GM12878 (cell line): ENCODE measurements around the gene PSMD11. TPM values are rescaled to one million over a fixed set of nuclear protein-coding genes. Genes with fewer than 3 reads are reported as not detected.

Experiments used
- BACH1 ChIP-seq: fragments of 450-650 bp; IDR thresholded peaks from 2 replicates; pipeline ENCODE4 v1.6.1; 2017; ENCODE audit warnings: mild to moderate bottlenecking, borderline replicate concordance
- CREB1 ChIP-seq: IDR thresholded peaks from 2 replicates; pipeline ENCODE4 v1.6.1; 2012; ENCODE audit warnings: low read depth, mild to moderate bottlenecking, inconsistent platforms
- E2F8 ChIP-seq: fragments of 450-650 bp; IDR thresholded peaks from 2 replicates; pipeline ENCODE4 v1.6.1; 2018; ENCODE audit warnings: mild to moderate bottlenecking, low read depth, moderate library complexity; ENCODE audit not compliant: partially characterized antibody
- ETV6 ChIP-seq, 2 experiments: fragments of 450-650 bp in 1 of 2; IDR thresholded peaks in 1 of 2; conservative IDR thresholded peaks in 1 of 2; 2 replicates each; pipeline ENCODE4 v1.6.1; 2014; ENCODE audit warnings: antibody characterized with exemption in 1 of 2, borderline replicate concordance in 1 of 2, low read depth in 1 of 2, mild to moderate bottlenecking in 1 of 2, moderate library complexity in 1 of 2
- FOXM1 ChIP-seq: IDR thresholded peaks from 2 replicates; pipeline ENCODE4 v1.6.1; 2012; ENCODE audit warnings: low read depth, mild to moderate bottlenecking, inconsistent platforms, low read length, moderate library complexity
- IKZF1 ChIP-seq: fragments of 450-650 bp; conservative IDR thresholded peaks from 2 replicates; pipeline ENCODE4 v1.6.1; 2017; ENCODE audit warnings: antibody characterized with exemption, mild to moderate bottlenecking
- IKZF2 ChIP-seq, 2 experiments: fragments of 450-650 bp; IDR thresholded peaks; 2 replicates each; pipeline ENCODE4 v1.6.1; 2017; ENCODE audit warnings: mild to moderate bottlenecking in 2 of 2, moderate library complexity in 2 of 2
- KLF5 ChIP-seq: fragments of 450-650 bp; IDR thresholded peaks from 2 replicates; pipeline ENCODE4 v1.6.1; 2014; ENCODE audit warnings: mild to moderate bottlenecking; ENCODE audit not compliant: partially characterized antibody
- NFIC ChIP-seq: IDR thresholded peaks from 2 replicates; pipeline ENCODE4 v1.6.1; 2012; ENCODE audit warnings: low read depth, mild to moderate bottlenecking, inconsistent platforms, low read length, moderate library complexity
- NKRF ChIP-seq: fragments of 450-650 bp; conservative IDR thresholded peaks from 2 replicates; pipeline ENCODE4 v1.6.1; 2017; ENCODE audit warnings: mild to moderate bottlenecking, moderate library complexity
- NR2F1 ChIP-seq: fragments of 450-650 bp; conservative IDR thresholded peaks from 2 replicates; pipeline ENCODE4 v1.6.1; 2017; ENCODE audit warnings: mild to moderate bottlenecking
- REST ChIP-seq: IDR thresholded peaks from 2 replicates; pipeline ENCODE4 v1.6.1; 2012; ENCODE audit warnings: mild to moderate bottlenecking, low read depth, low read length
- SIN3A ChIP-seq: IDR thresholded peaks from 2 replicates; pipeline ENCODE4 v1.6.1; 2012; ENCODE audit warnings: low read depth, low read length, improper control_type of control experiment
- SUZ12 ChIP-seq: fragments of 200-600 bp; sonication (generic); IDR thresholded peaks from one replicate; pipeline ENCODE4 v1.6.1; 2018; ENCODE audit warnings: antibody characterized with exemption, mild to moderate bottlenecking; ENCODE audit not compliant: unreplicated experiment
- WRNIP1 ChIP-seq: IDR thresholded peaks from 2 replicates; pipeline ENCODE4 v1.6.1; 2011; ENCODE audit warnings: low read depth, low read length, improper control_type of control experiment, borderline replicate concordance
- ZBTB40 ChIP-seq: fragments of 450-650 bp; IDR thresholded peaks from 2 replicates; pipeline ENCODE4 v1.6.1; 2016; ENCODE audit warnings: mild to moderate bottlenecking, moderate library complexity, borderline replicate concordance
- ZSCAN29 ChIP-seq: fragments of 450-650 bp; IDR thresholded peaks from 2 replicates; pipeline ENCODE4 v1.6.1; 2017; ENCODE audit warnings: mild to moderate bottlenecking, moderate library complexity
- polyA plus RNA-seq, 11 experiments: library from polyadenylated mRNA; depleted of rRNA in 4 of 11; unstranded in 6 of 11; stranded (reverse) in 5 of 11; fragments of >200 nt; fragmentation: Nextera tagmentation in 4 of 11; fragmentation: Illumina TruSeq in 1 of 11; extraction: Ambion mirVana in 4 of 11; extraction: Trizol in 1 of 11; gene quantifications; 1 replicate in 1 of 11; 2 replicates in 10 of 11; pipeline versions ENCODE4 v1.2.1 to v1.2.3, GENCODE V29; 2011 to 2016; ENCODE audit warnings: inconsistent platforms in 2 of 11, missing spikeins in 2 of 11, low read depth in 1 of 11
- total RNA-seq, 4 experiments: library from RNA; depleted of rRNA in 3 of 4; stranded (reverse); fragments of >200 nt in 3 of 4; fragmentation: Illumina TruSeq in 1 of 4; extraction: Trizol in 1 of 4; gene quantifications; 2 replicates each; pipeline versions ENCODE4 v1.2.1 to v1.2.3, GENCODE V29; 2013 to 2021

PSMD11 gene
- total and polyA plus RNA-seq, 10 of the 15 experiments (the other 5 are each of a cell fraction or from before 2014, with no cell fraction given) = 84.1 to 319 (median 120) TPM

- TF ChIP-seq E2F8 (no peak), SIN3A (no peak), ETV6 (conservative IDR thresholded peaks at IDR 0.05 in 1 of 2, IDR thresholded peaks at IDR 0.05 in 1 of 2; ENCODE audit: borderline replicate concordance in 1 of 2, low read depth in 1 of 2) (peak in 1 of 2 experiments; percentile 92; a peak in 2 of 4 replicates), IKZF2 (IDR thresholded peaks at IDR 0.05) (peak; percentile 85 to 90), CREB1 (peak; percentile 42; the same call in 1 of the 2 replicates), IKZF1 (peak; percentile 93), NFIC (peak; percentile 90), BACH1 (no peak), ZSCAN29 (no peak), WRNIP1 (no peak), SUZ12 (no peak), FOXM1 (peak; percentile 87; the same call in 1 of the 2 replicates), NR2F1 (0 out of 2 replicates have a peak, but pooled peaks have one; percentile 19), REST (no peak), ZBTB40 (no peak), NKRF (no peak), KLF5 (no peak)
These were observed 71.5 kb downstream of the PSMD11 start (continued) for GRCh38 chr17:32515677-32516383.
